Motor neuron (in vitro differentiated cells): ENCODE data around the gene EXOC4. TPM values are rescaled to one million over a fixed set of nuclear protein-coding genes. Genes with fewer than 3 reads are reported as not detected.

Experiments used
- ATAC-seq, 8 experiments: fragments of 200-7000 bp; cut with Tn5 transposase; replicated peaks in 6 of 8; 2 replicates each; pipeline ENCODE4 v1.8.0; 2021; ENCODE audit warnings: mild to moderate bottlenecking in 8 of 8, moderate library complexity in 8 of 8
- H3K27ac ChIP-seq, 2 donors: fragments of 250-450 bp; sonication (Bioruptor Pico); 2 replicates each; pipeline ENCODE4 v1.9.0; 2021; ENCODE audit warnings: antibody characterized with exemption in 2 of 2, mild to moderate bottlenecking in 2 of 2, moderate library complexity in 1 of 2
- H3K4me1 ChIP-seq, 2 donors: fragments of 250-450 bp; sonication (Bioruptor Pico); replicated peaks in 1 of 2; 2 replicates each; pipeline ENCODE4 v1.6.1; 2021; ENCODE audit warnings: antibody characterized with exemption in 2 of 2, mild to moderate bottlenecking in 2 of 2, moderate library complexity in 1 of 2
- H3K4me3 ChIP-seq, 5 donors: fragments of 250-450 bp; sonication (Bioruptor Pico); 2 replicates each; pipeline ENCODE4 v1.9.0; 2021; ENCODE audit warnings: antibody characterized with exemption in 5 of 5, mild to moderate bottlenecking in 5 of 5, moderate library complexity in 4 of 5
- WGBS, 10 experiments: fragments of 450-650 bp; shearing (Covaris generic); methylation state at CpG; one replicate each; pipeline ENCODE4 v1.0.0; 2022; 5-methylcytosine and 5-hydroxymethylcytosine counted together
- in situ Hi-C, 9 experiments: fragments of 400-800 bp; cut with MboI; loops; one replicate each; pipeline ENCODE4 v1.15.0; 2021; ENCODE audit warnings: low sequenced_read_pairs in 9 of 9, low pct_unique_long_range_greater_than_20kb in 2 of 9; ENCODE audit not compliant: unreplicated experiment in 9 of 9
- total RNA-seq, 8 experiments: library from RNA; unstranded; fragments of 300-600 nt; gene quantifications; 2 replicates each; pipeline versions ENCODE4 v1.2.3 to v1.2.4, GENCODE V29; 2022

The EXOC4 gene
- total RNA-seq, 8 experiments from 2014 or later = 47.7 to 103 (median 60.2) TPM

DNA sequence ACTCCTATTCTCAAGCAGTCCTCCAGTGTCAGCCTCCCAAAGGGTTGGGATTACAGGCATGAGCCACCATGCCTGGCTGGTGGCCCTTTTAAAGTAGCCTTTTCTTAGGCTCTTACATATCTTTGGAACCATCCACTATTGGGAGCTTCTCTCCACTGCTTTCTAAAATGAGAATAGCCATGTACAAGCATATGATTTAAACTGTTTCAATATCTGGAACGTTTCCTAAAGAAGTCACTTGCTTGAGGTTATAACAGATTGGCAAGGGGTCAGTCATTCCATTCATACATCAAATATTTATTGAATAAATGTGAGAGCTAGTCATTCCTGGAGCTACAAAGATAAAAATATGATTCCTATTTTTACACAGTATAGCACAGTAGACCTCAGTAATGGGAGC, 776.9 kb downstream of the EXOC4 start:
- ATAC-seq = no peak
- H3K4me1 ChIP-seq = peaks cover 0 to 3% of the 10 kb centered on the region in 2 donors
- H3K4me3 ChIP-seq = no peak overlapping the region
- WGBS, 10 experiments = 40 to 100% (median 76%) methylated on average over 1 of the region's 1 CpG; no CpG with 5 or more reads in 2 of the 10 experiments
- no peak overlapping the region for H3K27ac ChIP-seq
- in situ Hi-C loops = no loop called here

DNA sequence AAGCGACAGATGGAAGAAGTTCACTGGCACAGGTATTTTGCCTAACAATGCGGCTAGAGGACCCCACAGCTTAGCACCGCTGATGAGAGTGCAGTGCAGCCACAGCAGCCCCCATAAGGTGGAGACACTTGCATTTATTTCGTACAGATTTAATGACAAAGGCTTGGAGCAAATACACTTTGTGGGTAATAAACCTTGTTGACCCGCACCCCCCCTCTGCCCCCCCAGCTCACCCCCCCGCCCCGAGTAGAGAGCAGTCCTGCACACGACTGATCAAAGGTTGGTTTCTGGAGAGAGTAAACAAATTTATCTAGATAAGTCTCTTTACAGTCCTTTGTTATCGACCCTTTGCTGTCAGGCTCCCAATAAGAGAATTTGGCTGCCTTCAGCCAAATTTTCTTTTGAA, 777.6 kb downstream of the EXOC4 start:
- in situ Hi-C loops = no loop called here
- Histone ChIP-seq H3K4me1 (peaks cover 0 to 3% of the 10 kb centered on the region in 2 donors), H3K27ac (no peak overlapping the region), H3K4me3 (no peak overlapping the region)
- ATAC-seq = no peak
- 51 to 100% (median 83%) methylated on average over 1 to 6 of the region's 9 CpGs; no CpG with 5 or more reads in 1 of the 10 experiments for WGBS, 10 experiments

DNA sequence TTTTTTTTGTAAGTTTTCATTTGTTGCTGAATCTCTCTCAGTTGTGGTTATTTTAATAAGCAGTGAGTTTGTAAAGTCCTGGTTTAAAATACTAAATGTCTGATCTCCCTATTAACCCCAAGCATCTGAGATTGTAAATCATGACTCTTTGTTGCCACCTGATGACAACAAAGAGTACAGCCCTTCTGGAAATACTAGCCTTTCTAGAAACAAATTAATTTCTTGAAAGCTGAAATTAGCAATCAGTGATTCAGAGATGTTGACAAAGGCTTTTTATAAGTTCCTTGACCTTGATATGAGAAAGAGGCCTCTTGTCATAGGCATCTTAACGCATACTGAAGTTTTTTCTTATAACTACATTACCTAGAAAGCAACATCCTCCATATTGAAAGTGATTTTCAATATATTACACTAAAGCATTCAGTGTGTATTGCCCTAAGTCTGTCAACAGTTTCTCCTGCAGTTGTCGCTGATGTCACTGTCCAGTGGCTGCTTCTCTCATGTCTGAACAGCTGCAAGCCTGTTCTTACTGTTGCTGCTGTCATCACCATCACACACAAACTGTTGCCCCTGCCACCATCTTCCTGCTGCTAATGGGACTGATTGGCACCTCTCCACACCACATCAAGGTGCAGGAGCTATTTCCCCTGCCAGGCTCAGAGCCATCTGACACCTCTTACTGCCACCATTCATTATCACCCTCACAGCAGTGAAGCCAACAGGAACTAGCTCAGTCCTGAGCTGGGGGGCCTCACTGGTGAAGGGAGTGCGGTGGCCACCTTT, 779.1 kb downstream of the EXOC4 start:
- H3K4me3 ChIP-seq = no peak overlapping the region
- in situ Hi-C loops = no loop called here
- 33 to 93% (median 72%) methylated on average over 1 to 2 of the region's 3 CpGs; no CpG with 5 or more reads in 4 of the 10 experiments for WGBS, 10 experiments
- H3K27ac ChIP-seq = peak overlapping the region in 1 of 2 donors; percentile 61
- H3K4me1 ChIP-seq = peaks cover 0 to 3% of the 10 kb centered on the region in 2 donors
- ATAC-seq = peak in 3 of 8 experiments; percentile 72 to 94 (median 85)

DNA sequence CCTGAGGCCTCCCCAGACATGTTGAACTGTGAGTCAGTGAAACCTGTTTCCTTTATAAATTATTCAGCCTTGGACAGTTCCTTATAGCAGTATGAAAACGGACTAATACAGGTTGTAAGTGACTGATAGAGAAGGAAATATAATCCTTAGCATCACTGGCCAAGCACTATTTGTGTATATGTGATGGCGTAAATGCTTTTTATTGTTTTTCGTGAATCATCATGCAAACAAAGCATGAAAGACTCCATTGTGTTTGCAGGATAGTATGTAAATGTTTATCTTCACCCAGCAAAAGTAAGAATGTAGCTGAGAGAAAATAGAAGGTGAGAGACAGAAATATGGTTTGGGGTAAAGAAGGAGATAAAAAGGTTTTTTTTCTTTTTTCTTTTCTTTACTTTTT, 781.8 kb downstream of the EXOC4 start:
- H3K4me1 ChIP-seq = peaks cover 0 to 3% of the 10 kb centered on the region in 2 donors
- WGBS, 10 experiments = 81 to 100% (median 100%) methylated on average over 2 to 3 of the region's 3 CpGs; no CpG with 5 or more reads in 1 of the 10 experiments
- ATAC-seq = no peak
- no peak overlapping the region for H3K27ac ChIP-seq
- no peak overlapping the region for H3K4me3 ChIP-seq
- in situ Hi-C loops = no loop called here

DNA sequence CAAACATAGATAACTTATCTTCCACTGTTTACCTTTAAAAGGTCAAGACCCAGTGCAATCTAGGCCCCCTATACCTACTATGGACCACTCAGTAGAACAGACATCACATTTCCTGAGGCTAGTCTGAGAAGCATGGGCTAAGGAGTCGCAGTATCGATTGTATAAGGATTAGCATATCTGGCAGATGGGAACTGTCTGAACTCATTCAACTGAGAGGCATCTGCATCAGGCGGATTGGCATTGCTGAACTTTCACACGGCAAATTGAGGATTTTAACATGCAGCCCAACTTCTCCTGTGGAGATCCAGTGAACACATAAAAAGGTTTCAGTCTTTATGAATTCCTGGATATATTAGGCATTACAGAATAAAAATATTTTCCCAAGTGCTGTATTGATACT, 785.1 kb downstream of the EXOC4 start:
- 80 to 100% (median 100%) methylated on average over 1 to 4 of the region's 4 CpGs; no CpG with 5 or more reads in 5 of the 10 experiments for WGBS, 10 experiments
- ATAC-seq = no peak
- H3K27ac ChIP-seq = no peak overlapping the region
- in situ Hi-C loops = no loop called here
- H3K4me1 ChIP-seq = no peaks in the 10 kb centered on the region
- H3K4me3 ChIP-seq = no peak overlapping the region

DNA sequence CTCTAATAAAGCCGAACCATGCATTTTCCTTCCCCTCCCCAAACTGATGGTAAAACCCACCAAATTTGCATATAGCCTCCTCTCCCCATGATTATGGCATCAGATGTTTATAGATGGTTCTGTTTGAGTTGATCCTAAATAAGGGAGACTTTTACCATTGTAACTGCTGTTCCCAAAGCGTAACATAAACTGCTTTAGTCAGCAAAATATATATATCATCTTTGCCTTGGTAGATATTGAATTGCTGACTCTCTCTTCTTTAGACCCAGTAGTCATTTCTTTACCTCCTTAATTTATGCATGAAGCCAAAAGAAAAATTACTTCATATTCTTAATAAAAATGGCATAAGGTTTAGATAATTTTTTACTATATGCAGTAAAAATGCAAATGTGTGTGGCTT, 788.1 kb downstream of the EXOC4 start:
- in situ Hi-C loops = no loop called here
- Histone ChIP-seq H3K4me3 (no peak overlapping the region), H3K4me1 (no peaks in the 10 kb centered on the region), H3K27ac (no peak overlapping the region)
- 30 to 100% (median 98%) methylated on average over 1 to 2 of the region's 2 CpGs; no CpG with 5 or more reads in 2 of the 10 experiments for WGBS, 10 experiments
- ATAC-seq = no peak

DNA sequence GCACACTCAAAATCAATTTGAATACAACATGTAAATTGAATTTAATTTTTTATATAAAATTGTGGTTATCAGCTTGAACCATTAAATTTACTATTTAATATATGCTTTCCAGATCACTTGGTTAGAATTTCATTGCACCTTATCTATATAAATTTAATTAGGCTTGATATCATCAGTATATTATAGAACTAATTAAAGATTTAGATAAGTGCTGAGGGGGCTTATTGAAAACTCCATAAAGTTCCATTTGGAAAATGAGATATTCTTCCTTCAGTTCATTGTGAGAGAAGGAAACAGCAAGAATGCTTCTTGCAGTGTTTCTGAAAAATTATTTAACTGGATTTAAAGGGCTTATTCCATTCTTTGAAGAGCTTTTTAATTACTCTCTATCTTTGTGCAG, 788.6 kb downstream of the EXOC4 start:
- in situ Hi-C loops = no loop called here

DNA sequence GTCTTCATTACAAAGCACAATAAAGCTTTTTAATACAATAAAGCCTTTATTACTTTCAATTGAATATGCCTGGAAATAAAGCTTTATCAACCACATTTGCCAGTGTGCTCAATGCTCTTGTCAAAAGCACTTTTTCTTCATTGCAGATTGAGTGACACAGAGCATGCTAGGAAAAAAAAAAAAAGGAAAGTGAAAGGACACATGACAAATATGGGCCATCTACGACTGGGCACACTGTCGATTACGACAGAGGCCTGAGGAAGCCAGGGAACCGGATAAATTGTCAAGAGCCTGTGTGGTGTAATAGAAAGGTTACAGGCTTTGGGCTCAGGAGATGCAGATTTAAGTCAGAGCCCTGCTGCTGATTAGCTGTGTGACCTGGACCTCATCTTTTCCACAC, 789.4 kb downstream of the EXOC4 start:
- Histone ChIP-seq H3K27ac (no peak overlapping the region), H3K4me1 (no peaks in the 10 kb centered on the region), H3K4me3 (no peak overlapping the region)
- peak in 3 of 8 experiments; percentile 33 to 56 (median 49) for ATAC-seq
- in situ Hi-C loops = no loop called here
- WGBS, 10 experiments = 40 to 83% (median 73%) methylated on average over 1 to 4 of the region's 4 CpGs; no CpG with 5 or more reads in 3 of the 10 experiments

More for the DNA sequence above, 788.6 kb downstream of the EXOC4 start:
- Histone ChIP-seq H3K4me3 (no peak overlapping the region), H3K27ac (no peak overlapping the region), H3K4me1 (no peaks in the 10 kb centered on the region)
- ATAC-seq = no peak

DNA sequence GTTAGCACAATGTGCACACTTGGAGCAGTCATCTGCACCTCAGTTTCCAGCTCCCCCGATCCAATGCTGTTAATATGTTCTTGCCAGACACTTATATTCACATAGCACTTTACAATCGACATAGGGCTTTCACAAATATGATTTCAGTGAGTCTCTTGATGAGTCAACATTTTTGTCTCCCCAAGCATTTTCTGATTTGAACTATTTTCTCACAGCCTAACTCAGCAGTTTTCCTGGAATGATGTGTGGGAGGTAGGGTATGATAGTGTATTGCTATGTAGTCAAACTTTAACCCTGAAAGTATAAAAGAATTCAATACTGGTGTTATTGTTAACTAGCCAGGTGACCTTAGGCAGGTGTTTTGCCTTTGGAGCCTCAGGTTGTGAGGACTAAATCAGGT, 791.8 kb downstream of the EXOC4 start:
- in situ Hi-C loops = no loop called here
- H3K4me1 ChIP-seq = no peaks in the 10 kb centered on the region
- 40 to 100% (median 71%) methylated on average over 1 to 2 of the region's 2 CpGs; no CpG with 5 or more reads in 4 of the 10 experiments for WGBS, 10 experiments
- H3K4me3 ChIP-seq = no peak overlapping the region
- no peak overlapping the region for H3K27ac ChIP-seq
- ATAC-seq = no peak

DNA sequence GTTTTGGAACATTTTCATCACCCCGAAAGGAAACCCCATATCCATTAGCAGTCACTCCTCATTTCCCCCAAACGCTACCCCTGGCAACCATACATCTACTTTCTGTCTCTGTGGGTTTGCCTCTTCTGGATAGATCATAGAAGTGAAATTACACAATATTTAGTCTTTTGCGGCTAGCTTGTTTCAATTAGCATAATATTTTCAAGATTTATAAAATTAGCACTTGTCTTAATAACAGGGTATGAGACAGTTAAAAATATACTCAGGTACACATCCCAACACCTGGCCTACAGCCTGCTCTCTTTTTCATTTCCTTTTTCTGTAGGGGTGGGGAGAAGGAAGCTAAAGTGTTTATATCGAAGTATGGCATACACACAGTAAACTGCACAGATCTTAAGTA, 792.8 kb downstream of the EXOC4 start:
- in situ Hi-C loops = no loop called here
- no peak for ATAC-seq
- WGBS, 10 experiments = 80 to 100% (median 95%) methylated on average over 2 to 4 of the region's 4 CpGs; no CpG with 5 or more reads in 1 of the 10 experiments
- Histone ChIP-seq H3K27ac (no peak overlapping the region), H3K4me3 (no peak overlapping the region), H3K4me1 (no peaks in the 10 kb centered on the region)

DNA sequence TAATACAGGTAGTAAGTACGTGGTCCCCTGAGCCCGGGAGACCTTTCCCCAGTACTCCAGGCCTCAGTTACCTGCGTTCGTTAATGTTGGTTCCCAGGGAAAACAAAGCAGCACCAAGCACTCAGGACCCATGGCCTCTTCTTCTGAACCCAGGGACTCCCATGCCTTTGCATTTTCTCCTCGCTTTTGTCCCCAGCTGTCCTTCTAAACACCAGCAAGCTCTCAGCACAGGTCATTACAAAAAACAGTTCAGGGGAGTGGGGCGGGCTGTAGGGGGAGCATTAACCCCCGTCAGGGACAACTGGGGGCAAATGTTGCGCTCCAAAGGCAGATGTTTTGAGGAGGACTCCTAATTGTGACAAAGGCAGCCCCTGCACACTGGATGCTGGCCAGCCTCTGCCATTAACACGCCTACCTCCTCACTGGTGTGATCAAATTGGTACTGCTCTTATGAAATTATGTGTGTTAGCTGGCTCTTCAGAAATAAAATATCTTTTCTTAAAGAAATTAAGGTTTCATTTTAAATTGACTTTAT, 793.8 kb downstream of the EXOC4 start:
- 76 to 100% (median 90%) methylated on average over 1 to 6 of the region's 9 CpGs for WGBS, 10 experiments
- Histone ChIP-seq H3K27ac (no peak overlapping the region), H3K4me3 (no peak overlapping the region), H3K4me1 (no peaks in the 10 kb centered on the region)
- ATAC-seq = no peak
- in situ Hi-C loops = no loop called here

DNA sequence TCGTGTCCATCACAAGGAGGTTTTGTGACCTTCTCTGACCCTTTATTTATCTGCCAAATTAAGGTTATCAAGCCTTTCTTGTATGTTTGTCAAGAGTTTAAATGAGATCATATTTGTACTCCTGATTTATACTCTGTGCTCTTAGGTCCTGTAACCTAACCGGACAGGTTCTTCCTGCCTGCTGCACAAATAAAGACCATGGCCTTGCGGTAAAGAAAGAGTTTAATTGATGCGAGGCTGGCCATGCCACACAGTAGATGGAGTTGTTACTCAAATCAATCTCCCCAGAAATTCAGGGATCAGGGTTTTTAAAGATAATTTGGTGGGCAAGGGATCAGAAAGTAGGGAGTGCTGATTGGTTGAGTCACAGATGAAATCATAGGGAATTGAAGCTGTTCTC, 794.8 kb downstream of the EXOC4 start:
- no peak for ATAC-seq
- 90 to 100% (median 100%) methylated on average over 1 to 4 of the region's 4 CpGs; no CpG with 5 or more reads in 3 of the 10 experiments for WGBS, 10 experiments
- in situ Hi-C loops = no loop called here

DNA sequence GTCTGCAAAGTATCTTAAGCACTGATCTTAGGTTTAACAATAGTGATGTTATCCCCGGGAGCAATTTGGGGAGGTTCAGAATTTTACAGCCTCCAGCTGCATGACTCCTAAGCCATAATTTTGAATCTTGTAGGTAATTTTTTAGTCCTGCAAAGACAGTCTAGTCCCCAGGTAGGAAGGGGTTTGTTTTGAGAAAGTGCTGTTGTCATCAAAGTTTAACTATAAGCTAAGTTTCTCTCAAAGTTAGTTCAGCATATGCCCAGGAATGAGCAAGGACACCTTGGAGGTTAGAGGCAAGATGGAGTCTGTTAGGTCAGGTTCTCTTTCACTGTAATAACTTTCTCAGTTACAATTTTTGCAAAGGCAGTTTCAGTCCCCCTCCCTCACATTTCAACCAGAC, 795.3 kb downstream of the EXOC4 start:
- WGBS, 10 experiments = 80 to 100% (median 93%) methylated on average over 1 of the region's 1 CpG; no CpG with 5 or more reads in 4 of the 10 experiments
- in situ Hi-C loops = no loop called here
- H3K27ac ChIP-seq = no peak overlapping the region
- ATAC-seq = no peak
- H3K4me1 ChIP-seq = no peaks in the 10 kb centered on the region
- H3K4me3 ChIP-seq = no peak overlapping the region

More for the DNA sequence above, 794.8 kb downstream of the EXOC4 start:
- Histone ChIP-seq H3K4me3 (no peak overlapping the region), H3K4me1 (no peaks in the 10 kb centered on the region), H3K27ac (no peak overlapping the region)
